Endothelial cell of umbilical vein (primary cell): Measurements from ENCODE around the gene MACROD2.

Experiments used
- EZH2 ChIP-seq: IDR thresholded peaks from 2 replicates; pipeline ENCODE4 v1.6.1; 2012; ENCODE audit warnings: borderline replicate concordance, low read depth, mild to moderate bottlenecking, moderate library complexity, low read length, inconsistent platforms; ENCODE audit not compliant: severe bottlenecking
- JUN ChIP-seq: IDR thresholded peaks from 2 replicates; pipeline ENCODE4 v1.6.1; 2011; ENCODE audit warnings: borderline replicate concordance, low read depth; ENCODE audit not compliant: insufficient read length, insufficient read depth
- MYC ChIP-seq: IDR thresholded peaks from one replicate; pipeline ENCODE4 v1.6.1; 2011; ENCODE audit warnings: mild to moderate bottlenecking, low read depth, low read length
- POLR2A ChIP-seq: IDR thresholded peaks from 2 replicates; pipeline ENCODE4 v1.6.1; 2012; ENCODE audit warnings: low read depth, mild to moderate bottlenecking, control low read depth, low read length
- POLR2AphosphoS5 ChIP-seq: IDR thresholded peaks from 2 replicates; pipeline ENCODE4 v1.6.1; 2012; ENCODE audit warnings: low read depth, mild to moderate bottlenecking, control low read depth, low read length, moderate library complexity; ENCODE audit not compliant: insufficient read depth
- TF ChIP-seq, protein P1 (sequence below), 2 donors: IDR thresholded peaks; 1 replicate in 1 of 2; 2 replicates in 1 of 2; pipeline ENCODE4 v1.5.1; 2011; ENCODE audit warnings: low read length in 2 of 2, mild to moderate bottlenecking in 2 of 2, moderate library complexity in 2 of 2, control low read depth in 1 of 2, inconsistent platforms in 1 of 2, low read depth in 1 of 2; ENCODE audit not compliant: insufficient read depth in 1 of 2; ENCODE audit errors: extremely low read depth in 1 of 2
- TF ChIP-seq, protein P2 (sequence below): IDR thresholded peaks from 2 replicates; pipeline ENCODE4 v1.6.1; 2011; ENCODE audit not compliant: insufficient read depth, insufficient read length

DNA sequence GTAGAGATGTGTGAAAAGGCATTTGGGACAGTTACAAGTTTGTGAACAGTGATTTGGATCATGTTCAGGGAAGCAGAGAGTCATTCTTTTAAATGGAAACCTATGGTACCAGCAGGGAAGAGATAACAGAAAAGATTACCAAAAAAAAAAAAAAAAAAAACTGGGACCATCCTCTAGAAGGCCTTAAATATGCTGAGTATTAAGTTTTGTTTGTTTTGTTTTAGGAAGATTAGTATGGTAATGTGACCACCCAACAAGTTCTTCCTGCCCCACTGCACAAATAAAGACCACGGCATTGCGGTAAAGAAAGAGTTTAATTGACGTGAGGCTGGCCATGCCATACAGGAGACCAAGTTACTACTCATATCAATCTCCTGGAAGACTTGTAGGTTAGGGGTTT is 1631.8 kb downstream of the MACROD2 start:
- TF ChIP-seq, protein P1, sequence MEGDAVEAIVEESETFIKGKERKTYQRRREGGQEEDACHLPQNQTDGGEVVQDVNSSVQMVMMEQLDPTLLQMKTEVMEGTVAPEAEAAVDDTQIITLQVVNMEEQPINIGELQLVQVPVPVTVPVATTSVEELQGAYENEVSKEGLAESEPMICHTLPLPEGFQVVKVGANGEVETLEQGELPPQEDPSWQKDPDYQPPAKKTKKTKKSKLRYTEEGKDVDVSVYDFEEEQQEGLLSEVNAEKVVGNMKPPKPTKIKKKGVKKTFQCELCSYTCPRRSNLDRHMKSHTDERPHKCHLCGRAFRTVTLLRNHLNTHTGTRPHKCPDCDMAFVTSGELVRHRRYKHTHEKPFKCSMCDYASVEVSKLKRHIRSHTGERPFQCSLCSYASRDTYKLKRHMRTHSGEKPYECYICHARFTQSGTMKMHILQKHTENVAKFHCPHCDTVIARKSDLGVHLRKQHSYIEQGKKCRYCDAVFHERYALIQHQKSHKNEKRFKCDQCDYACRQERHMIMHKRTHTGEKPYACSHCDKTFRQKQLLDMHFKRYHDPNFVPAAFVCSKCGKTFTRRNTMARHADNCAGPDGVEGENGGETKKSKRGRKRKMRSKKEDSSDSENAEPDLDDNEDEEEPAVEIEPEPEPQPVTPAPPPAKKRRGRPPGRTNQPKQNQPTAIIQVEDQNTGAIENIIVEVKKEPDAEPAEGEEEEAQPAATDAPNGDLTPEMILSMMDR (IDR thresholded peaks at IDR 0.05; ENCODE audit: extremely low read depth in 1 of 2, insufficient read depth in 1 of 2, low read depth in 1 of 2, low read length in 2 of 2): no peak
- TF ChIP-seq POLR2A (no peak), MYC (no peak), EZH2 (no peak), JUN (no peak), POLR2AphosphoS5 (no peak)
- TF ChIP-seq, protein P2, sequence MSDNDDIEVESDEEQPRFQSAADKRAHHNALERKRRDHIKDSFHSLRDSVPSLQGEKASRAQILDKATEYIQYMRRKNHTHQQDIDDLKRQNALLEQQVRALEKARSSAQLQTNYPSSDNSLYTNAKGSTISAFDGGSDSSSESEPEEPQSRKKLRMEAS: no peak
